WERI-Rb-1 (cell line): ENCODE data around the gene SPTB.

Source experiments
- DNase-seq: peaks from one replicate; pipeline ENCODE4 v3.0.0-alpha.2; 2020
- H3K27ac ChIP-seq: fragments of 250-450 bp; sonication (Bioruptor Pico); 2 replicates; pipeline ENCODE4 v1.5.1; 2020; ENCODE audit warnings: mild to moderate bottlenecking, moderate library complexity
- H3K27me3 ChIP-seq: fragments of 250-450 bp; sonication (Bioruptor Pico); 2 replicates; pipeline ENCODE4 v1.5.1; 2021; ENCODE audit warnings: mild to moderate bottlenecking, low read depth, moderate library complexity; ENCODE audit not compliant: insufficient read depth, severe bottlenecking
- H3K36me3 ChIP-seq: fragments of 250-450 bp; sonication (Bioruptor Pico); 2 replicates; pipeline ENCODE4 v1.5.1; 2020; ENCODE audit warnings: mild to moderate bottlenecking, moderate library complexity
- H3K4me3 ChIP-seq: 2 replicates; pipeline ENCODE4 v1.5.1; 2011; ENCODE audit warnings: low read depth, mild to moderate bottlenecking, control low read depth, low read length
- H3K9me3 ChIP-seq: fragments of 250-450 bp; sonication (Bioruptor Pico); 2 replicates; pipeline ENCODE4 v1.5.1; 2021; ENCODE audit warnings: mild to moderate bottlenecking, moderate library complexity; ENCODE audit not compliant: severe bottlenecking
- TF ChIP-seq, protein P1 (sequence below): IDR thresholded peaks from 2 replicates; pipeline ENCODE4 v1.5.1; 2011; ENCODE audit warnings: low read depth, mild to moderate bottlenecking, control low read depth, inconsistent platforms, low read length

Gene SPTB

DNA sequence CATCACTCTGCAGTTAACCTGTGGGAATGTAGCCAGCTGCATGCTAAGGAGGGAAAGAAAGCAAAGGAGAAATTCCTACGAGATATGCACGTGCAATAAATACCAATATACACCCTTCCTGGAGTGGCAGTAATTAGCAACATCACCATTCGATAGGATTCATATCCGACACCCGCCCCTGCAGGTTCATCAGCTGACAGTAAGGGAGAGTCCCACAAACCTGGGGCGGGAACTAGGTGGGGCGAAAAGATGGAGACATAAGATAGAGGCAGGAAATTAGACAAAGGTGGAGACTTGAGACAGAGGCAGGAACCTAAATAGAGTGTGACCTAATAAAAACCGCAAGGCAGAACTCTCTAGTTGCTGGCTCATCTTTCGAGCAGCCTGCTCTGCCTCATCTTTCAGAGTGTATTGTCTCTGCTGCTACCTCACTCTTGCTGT is 123.9 kb downstream of the SPTB start:
- H3K27ac ChIP-seq, result no peak overlapping the region
- H3K36me3 ChIP-seq, result no peaks in the 10 kb centered on the region
- DNase-seq, result no peak

DNA sequence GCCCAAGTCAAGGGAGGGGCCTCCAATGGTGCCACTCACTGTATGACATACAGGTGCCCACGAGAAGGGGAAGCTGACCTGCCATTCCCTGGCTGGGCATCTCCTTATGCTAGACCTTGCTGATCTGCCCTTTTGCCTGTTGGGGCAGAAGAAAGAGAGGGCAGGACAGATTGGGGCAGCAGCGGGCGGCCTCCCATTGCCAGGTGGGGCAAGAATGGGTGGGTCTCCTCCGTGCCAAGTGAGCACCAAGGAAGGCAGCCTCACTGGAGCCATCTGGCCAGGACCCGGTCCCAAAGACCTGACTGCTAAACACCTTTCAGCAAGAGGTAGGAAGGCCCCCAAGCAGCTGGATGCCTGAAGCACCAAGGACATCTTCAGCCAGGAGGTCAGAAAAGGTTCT is 125.0 kb downstream of the SPTB start:
- Histone ChIP-seq H3K27ac (no peak overlapping the region), H3K36me3 (no peaks in the 10 kb centered on the region), H3K4me3 (no peak overlapping the region), H3K9me3 (no peaks in the 10 kb centered on the region), H3K27me3 (no peaks in the 10 kb centered on the region)
- no peak for DNase-seq
- TF ChIP-seq, protein P1, sequence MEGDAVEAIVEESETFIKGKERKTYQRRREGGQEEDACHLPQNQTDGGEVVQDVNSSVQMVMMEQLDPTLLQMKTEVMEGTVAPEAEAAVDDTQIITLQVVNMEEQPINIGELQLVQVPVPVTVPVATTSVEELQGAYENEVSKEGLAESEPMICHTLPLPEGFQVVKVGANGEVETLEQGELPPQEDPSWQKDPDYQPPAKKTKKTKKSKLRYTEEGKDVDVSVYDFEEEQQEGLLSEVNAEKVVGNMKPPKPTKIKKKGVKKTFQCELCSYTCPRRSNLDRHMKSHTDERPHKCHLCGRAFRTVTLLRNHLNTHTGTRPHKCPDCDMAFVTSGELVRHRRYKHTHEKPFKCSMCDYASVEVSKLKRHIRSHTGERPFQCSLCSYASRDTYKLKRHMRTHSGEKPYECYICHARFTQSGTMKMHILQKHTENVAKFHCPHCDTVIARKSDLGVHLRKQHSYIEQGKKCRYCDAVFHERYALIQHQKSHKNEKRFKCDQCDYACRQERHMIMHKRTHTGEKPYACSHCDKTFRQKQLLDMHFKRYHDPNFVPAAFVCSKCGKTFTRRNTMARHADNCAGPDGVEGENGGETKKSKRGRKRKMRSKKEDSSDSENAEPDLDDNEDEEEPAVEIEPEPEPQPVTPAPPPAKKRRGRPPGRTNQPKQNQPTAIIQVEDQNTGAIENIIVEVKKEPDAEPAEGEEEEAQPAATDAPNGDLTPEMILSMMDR, result no peak

More for the DNA sequence above, 123.9 kb downstream of the SPTB start:
- no peaks in the 10 kb centered on the region for H3K9me3 ChIP-seq
- no peaks in the 10 kb centered on the region for H3K27me3 ChIP-seq
- TF ChIP-seq, protein P1, result no peak
- no peak overlapping the region for H3K4me3 ChIP-seq

DNA sequence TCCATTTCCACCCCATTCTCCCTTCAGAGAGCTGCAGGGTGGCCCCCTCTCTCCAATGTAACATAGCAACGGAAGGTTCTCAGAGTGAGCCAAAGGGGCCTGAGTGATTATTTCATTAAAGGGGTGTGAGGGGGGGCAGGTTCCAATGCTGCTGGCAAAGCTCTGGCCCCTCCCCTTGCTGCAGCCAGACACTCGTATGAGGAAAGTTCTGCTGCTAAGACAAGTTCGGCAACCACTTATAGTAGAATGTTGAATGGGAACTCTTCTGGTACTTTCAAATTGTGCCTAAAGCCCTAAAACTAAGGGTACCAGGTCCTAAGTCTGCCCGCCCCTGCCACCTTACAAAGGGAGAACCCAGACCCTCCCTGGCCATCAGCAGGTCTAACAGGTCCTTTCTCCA is 125.7 kb downstream of the SPTB start:
- no peaks in the 10 kb centered on the region for H3K9me3 ChIP-seq
- no peak for DNase-seq
- TF ChIP-seq, protein P1, result no peak
- no peaks in the 10 kb centered on the region for H3K36me3 ChIP-seq
- H3K4me3 ChIP-seq, result no peak overlapping the region
- H3K27ac ChIP-seq, result no peak overlapping the region
- H3K27me3 ChIP-seq, result no peaks in the 10 kb centered on the region

DNA sequence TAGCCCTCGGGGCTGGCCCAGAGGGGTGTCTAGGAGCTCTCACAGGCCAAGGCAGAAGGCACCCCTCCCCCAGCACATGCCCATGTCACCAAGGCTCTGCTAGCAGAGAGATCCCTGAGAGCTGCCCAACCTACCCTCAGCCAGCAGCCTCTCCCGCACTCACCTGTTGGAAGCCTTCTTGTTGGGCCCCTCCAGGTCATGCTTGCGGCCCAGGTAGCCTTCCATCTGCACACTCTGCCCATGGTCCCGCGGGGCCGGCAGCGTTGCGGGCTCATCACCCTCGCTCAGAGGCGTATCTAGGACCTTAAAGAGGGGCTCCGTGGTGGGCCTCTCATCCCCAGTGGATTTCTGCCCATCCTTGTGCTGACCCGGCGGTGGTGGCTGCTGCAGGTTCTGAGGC is 126.3 kb downstream of the SPTB start:
- DNase-seq, result no peak
- TF ChIP-seq, protein P1, result no peak
- Histone ChIP-seq H3K4me3 (no peak overlapping the region), H3K9me3 (no peaks in the 10 kb centered on the region), H3K27ac (no peak overlapping the region), H3K27me3 (no peaks in the 10 kb centered on the region), H3K36me3 (no peaks in the 10 kb centered on the region)

DNA sequence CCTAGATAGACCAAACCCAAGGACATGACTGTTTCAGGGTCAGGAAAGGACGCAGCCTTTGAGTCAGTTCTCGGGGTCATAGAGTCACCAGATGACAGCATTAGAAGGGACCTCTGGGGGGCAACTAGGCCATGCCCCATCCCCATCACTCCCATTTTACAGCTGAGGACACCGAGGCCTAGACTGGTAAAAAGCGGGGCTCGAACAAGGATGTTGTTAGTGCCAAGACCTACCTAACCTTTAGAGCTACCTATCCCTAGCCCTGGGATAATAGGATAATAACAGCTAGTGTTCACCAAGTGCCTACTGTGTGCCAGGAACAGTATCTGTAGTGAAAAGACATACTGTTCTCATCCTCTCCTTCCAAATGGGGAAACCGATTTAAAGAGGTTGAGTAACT is 126.8 kb downstream of the SPTB start:
- TF ChIP-seq, protein P1, result no peak
- no peak for DNase-seq
- no peaks in the 10 kb centered on the region for H3K9me3 ChIP-seq
- no peak overlapping the region for H3K27ac ChIP-seq
- no peaks in the 10 kb centered on the region for H3K27me3 ChIP-seq
- H3K4me3 ChIP-seq, result no peak overlapping the region
- H3K36me3 ChIP-seq, result no peaks in the 10 kb centered on the region

DNA sequence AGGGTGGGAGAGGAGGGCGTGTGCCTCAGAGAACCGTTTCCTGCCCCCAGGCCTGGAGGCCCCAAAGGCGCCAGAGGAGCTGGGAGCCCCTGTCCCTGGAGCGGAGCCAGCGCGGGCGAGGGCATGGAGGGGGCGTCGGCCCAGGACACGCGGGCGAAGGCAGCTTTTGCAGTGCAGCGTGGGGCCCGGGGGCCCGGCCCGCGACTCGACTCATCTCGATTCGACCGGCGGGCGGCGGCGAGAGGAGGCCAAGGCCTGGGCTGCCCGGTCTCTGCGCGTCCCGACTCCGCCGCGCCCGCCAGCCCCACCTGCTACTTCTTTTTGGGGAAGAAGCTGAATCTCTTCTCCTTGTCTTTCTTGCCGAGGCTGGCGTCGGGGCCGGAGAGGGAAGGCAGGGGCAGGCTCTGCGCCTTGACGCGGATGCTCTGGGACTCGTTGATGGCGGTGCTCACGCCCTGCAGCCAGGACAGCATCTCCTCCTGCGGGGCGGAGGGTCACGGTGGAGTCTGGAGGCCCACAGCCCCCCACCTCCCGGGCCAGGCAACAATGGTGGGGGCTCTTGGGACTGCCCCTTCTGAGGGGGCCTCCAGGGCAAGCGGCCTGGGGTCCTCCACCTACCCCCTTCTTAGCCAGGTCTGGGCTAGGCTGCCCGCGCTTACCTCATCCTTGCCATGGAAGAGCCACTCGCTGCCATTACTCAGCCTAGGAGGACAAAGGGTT is 130.6 kb downstream of the SPTB start:
- no peak for DNase-seq
- Histone ChIP-seq H3K27ac (no peak overlapping the region), H3K9me3 (no peaks in the 10 kb centered on the region), H3K4me3 (no peak overlapping the region), H3K27me3 (no peaks in the 10 kb centered on the region), H3K36me3 (no peaks in the 10 kb centered on the region)
- TF ChIP-seq, protein P1, result no peak
